Stimulated activated CD8-positive, alpha-beta memory T cell treated with anti-CD3 and anti-CD28 coated beads, Interleukin-2, amount 100 ng/mL, for 48 hours (primary cell): Measurements from ENCODE around the gene HRH3.

Experiments used
- DNase-seq, 2 donors: peaks; one replicate each; pipeline ENCODE4 v3.0.0-alpha.2; 2020; ENCODE audit warnings: low read depth in 2 of 2

HRH3 gene

GRCh38 chr20:62175711-62176110, 44.4 kb downstream of the HRH3 start:
- DNase-seq, result no peak

DNA sequence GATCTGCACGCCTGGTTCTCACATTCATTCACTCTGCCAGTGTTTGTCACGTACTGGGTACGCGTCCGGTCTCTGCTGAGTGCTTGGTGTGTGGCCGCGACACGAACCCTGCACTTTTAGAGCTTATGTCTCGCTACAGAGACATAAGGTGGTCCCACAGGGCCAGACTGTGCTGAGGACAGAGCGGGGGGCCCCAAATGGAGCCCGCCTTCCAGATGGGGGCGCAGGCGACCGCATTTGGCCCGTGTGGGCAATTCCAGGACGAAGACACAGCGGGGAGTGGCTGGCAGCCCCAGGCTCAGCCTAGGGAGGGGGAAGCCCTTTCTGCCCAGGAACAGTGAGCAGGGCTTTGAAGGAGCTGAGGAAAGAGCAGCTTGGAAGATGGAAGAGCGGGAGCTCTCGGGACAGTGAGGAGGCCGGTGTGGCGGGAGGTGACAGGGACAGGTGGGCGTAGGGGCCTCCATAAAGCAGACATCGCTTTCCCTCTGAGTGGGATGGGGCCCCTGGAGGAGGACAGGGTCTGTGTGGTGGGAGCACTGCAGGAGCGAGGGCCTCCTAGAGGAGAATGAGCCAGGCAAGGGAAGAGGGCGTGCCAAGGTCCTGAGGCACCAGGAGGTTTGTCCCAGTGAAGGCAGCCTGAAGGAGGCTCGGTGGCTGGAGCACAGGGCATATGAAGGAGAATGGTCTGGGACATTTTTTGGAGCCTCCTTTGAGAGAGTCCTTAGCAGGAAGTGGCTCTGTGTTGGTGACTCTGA, 45.0 kb downstream of the HRH3 start:
- no peak for DNase-seq

GRCh38 chr20:62174021-62174804, 45.9 kb downstream of the HRH3 start:
- DNase-seq, result no peak

DNA sequence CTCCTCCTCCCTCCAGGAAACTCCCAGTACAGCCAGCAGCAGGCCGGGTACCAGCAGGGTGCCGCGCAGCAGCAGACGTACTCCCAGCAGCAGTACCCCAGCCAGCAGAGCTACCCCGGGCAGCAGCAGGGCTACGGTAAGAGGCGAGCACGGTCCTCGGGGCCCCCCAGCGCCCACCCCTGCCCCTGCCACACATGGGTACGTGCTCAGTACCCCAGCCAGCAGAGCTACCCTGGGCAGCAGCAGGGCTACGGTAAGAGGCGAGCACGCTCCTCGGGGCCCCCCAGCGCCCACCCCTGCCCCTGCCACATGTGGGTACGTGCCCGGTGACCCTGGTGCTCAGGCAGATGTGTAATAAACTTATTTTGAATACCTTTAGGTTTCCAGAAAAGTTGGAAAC, 47.4 kb downstream of the HRH3 start:
- DNase-seq, result no peak

DNA sequence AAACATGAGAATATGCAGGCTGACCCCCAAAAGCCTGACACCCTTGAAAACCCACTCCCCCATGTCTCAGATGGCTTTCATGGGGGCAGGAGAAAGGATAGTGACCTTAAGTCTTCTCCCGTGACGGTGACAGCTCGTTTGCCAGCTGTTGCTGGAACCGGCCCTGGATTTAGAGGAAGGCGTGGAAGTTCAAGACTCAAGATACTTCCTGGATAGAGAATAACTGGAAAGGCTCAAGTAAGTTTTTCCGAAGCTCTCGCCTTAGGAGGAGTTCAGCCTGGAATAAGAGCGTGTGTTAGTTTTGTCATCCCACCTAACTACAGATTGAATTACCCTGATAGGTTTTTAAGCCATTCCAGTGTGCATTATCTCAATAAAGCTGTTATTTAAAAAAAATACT, 48.8 kb downstream of the HRH3 start:
- DNase-seq, result no peak

DNA sequence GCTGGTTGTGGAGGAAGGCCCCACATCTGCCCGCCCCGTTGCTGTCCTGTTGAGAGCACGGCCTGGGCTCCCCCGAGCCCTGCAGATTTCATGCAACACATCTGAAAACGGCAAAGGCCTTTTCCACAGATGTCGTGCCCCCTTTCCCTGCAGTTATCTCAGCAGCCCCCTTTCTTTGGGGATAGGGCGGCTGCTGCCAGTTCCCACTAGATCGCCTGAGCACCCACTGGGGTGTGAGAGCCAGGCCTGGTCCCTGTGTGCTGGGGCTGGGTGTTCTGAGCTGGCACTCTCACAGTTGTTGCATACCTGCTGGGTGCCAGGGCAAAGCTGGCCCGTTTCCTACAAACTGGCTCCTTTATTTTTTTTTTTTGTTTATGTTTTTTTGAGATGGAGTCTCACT, 49.5 kb downstream of the HRH3 start:
- DNase-seq, result no peak

DNA sequence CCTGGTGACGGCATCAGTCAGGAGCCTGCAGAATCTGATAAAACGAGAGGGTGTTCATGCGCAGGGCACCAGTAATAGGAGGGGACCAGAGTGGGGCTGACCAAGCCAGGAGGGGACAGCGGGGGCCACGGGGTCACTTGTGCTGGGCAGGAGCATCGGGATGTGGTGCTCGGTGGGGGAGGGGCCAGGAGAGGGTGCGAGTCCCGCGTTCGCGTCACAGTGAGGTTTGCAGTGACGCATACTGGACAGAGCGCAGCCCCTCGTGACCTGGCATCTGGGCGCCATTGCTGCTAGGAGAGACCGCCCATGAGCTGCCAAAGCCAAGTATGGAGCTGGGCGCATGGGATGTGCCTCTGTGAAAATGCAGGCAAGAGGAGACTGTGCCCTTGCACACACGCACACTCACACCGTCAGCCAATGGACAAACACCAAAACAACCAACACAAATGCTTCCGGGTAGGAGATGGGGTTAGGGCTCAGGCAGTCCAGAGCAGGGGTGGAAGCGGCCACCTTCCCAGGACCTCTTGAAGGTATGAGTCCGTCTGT, 51.1 kb downstream of the HRH3 start:
- DNase-seq, result no peak

DNA sequence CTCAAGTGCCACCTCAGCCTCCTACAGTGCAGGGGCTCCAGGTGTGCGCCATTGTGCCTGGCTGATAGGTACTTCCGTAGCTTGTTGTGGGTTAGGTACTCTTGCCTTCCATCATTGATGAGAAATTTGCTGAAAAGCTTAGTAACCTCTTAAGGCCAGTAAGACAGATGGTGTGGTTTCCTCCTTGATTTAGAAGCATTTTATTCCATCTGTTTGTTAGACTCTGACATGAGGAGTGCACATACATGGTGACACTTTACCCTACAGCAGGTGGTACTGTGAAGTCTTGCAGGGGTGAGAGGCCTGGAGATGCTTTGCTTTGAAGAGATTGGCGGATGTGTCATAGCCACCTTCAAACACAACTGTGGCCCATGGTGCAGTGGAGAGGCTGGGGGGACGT, 52.0 kb downstream of the HRH3 start:
- no peak for DNase-seq

GRCh38 chr20:62167474-62167873, 52.6 kb downstream of the HRH3 start:
- DNase-seq, result no peak

- DNase-seq, result no peak
Observed at GRCh38 chr20:62165762-62166399, 54.2 kb downstream of the HRH3 start.
